ENCODE measurements around the gene ABI3BP.

Gene ABI3BP

DNA sequence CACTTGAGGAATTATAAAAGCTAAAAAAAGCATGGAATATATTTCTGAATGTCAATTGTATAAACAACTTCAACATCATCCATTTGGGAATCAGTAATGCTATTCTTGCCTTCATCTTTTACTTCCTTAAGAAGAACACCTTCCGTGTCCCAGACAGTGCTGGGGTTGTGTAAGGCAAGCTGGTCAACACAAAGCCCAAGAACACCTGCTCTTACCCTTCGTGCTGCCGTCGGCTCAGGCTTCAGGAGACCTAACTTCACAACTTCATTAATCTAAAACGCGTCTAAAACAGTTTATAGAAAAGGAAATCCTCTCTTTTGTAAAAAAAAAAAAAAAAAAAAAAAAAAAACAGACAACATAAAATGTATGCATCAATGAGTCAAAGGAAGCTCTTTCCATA is 81.3 kb downstream of the ABI3BP start:
- Histone ChIP-seq H3K4me1 (ENCODE audit: control insufficient read depth in 1 of 2, insufficient read depth in 1 of 2, low read depth in 1 of 2, low read length in 1 of 2) (no peaks in the 10 kb centered on the region), H3K27ac (no peak overlapping the region), H3K36me3 (no peaks in the 10 kb centered on the region), H3K4me3 (ENCODE audit: low read depth in 1 of 2, low read length in 1 of 2) (no peak overlapping the region), H3K9me3 (no peaks in the 10 kb centered on the region), H3K27me3 (no peaks in the 10 kb centered on the region)
- TF ChIP-seq, protein P1, sequence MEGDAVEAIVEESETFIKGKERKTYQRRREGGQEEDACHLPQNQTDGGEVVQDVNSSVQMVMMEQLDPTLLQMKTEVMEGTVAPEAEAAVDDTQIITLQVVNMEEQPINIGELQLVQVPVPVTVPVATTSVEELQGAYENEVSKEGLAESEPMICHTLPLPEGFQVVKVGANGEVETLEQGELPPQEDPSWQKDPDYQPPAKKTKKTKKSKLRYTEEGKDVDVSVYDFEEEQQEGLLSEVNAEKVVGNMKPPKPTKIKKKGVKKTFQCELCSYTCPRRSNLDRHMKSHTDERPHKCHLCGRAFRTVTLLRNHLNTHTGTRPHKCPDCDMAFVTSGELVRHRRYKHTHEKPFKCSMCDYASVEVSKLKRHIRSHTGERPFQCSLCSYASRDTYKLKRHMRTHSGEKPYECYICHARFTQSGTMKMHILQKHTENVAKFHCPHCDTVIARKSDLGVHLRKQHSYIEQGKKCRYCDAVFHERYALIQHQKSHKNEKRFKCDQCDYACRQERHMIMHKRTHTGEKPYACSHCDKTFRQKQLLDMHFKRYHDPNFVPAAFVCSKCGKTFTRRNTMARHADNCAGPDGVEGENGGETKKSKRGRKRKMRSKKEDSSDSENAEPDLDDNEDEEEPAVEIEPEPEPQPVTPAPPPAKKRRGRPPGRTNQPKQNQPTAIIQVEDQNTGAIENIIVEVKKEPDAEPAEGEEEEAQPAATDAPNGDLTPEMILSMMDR (IDR thresholded peaks at IDR 0.05): no peak

DNA sequence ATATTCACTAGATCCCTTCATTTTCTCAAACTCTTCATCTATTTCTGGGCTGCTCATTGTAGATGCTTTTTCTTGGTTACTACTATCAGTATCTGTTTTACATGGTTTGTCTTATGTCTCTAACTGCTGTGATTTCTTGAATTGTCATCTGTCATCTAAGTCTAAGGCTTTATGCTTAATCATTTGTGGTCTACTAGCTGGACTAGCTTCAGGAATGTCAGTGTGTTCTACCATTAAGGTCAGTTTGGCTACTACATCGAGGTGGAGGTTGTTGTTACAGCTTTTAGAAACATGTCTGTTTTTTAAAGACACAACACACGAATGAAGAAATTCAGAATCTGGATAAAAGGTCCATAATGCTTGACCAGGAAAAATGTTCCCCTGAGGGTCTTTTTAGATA is 82.2 kb downstream of the ABI3BP start:
- TF ChIP-seq, protein P1 (IDR thresholded peaks at IDR 0.05): no peak
- H3K9me3 ChIP-seq: no peaks in the 10 kb centered on the region
- H3K27ac ChIP-seq: no peak overlapping the region
- no peaks in the 10 kb centered on the region for H3K36me3 ChIP-seq
- H3K27me3 ChIP-seq: no peaks in the 10 kb centered on the region
- no peaks in the 10 kb centered on the region for H3K4me1 ChIP-seq (ENCODE audit: control insufficient read depth in 1 of 2, insufficient read depth in 1 of 2, low read depth in 1 of 2, low read length in 1 of 2)
- H3K4me3 ChIP-seq (ENCODE audit: low read depth in 1 of 2, low read length in 1 of 2): no peak overlapping the region

DNA sequence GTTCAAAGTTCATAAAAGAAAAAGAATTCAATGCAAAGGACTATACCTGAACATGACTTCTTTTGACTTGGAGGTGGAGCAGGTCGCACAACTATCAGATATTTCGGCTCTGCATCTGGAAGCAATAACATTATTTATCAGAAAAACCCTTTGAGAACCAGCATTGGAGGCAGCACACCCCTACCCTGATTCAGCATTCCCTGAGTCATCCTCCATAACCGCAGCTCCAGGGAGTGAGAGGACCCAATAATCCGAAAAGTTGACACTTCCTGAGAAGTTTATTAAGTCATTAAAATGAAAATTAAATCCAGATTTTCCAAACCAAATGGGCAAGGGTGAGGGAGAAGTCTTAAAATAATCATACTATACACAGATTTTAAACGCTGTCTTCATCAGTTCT is 90.6 kb downstream of the ABI3BP start:
- Histone ChIP-seq H3K9me3 (no peaks in the 10 kb centered on the region), H3K27me3 (no peaks in the 10 kb centered on the region), H3K27ac (no peak overlapping the region), H3K36me3 (no peaks in the 10 kb centered on the region), H3K4me3 (ENCODE audit: low read depth in 1 of 2, low read length in 1 of 2) (no peak overlapping the region), H3K4me1 (ENCODE audit: control insufficient read depth in 1 of 2, insufficient read depth in 1 of 2, low read depth in 1 of 2, low read length in 1 of 2) (no peaks in the 10 kb centered on the region)
- TF ChIP-seq, protein P1 (IDR thresholded peaks at IDR 0.05): no peak

DNA sequence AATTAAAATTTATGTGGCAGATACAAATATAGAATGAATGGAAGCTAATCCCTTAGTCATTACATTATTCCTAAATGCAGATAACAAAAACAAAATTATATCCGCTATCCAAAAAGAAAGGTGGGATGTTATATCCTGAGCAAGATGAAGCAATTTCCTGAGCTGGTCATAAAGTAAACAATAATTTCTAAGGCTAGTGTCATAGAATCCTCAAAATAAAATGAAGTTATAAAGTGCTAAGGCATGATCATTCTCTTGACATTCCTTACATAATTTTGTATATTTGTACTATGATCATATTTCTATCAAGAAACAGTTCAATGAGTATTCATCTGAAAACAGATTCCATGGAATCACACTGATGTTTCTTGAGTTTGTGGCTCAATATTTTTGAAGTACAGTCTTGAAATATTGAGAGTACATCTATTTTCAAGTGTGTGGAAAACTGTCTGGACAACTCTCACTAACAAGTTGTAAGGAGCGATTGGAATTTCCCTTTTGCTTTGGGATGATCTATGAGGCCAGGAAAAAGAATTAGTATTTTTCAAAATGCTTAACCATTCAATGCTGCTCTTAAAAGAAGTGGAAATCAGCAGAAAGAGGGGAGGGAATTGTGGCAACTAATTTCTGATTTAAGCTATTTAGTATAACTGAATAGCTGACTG is 92.4 kb downstream of the ABI3BP start:
- H3K4me1 ChIP-seq (ENCODE audit: control insufficient read depth in 1 of 2, insufficient read depth in 1 of 2, low read depth in 1 of 2, low read length in 1 of 2): no peaks in the 10 kb centered on the region
- no peaks in the 10 kb centered on the region for H3K36me3 ChIP-seq
- H3K4me3 ChIP-seq (ENCODE audit: low read depth in 1 of 2, low read length in 1 of 2): no peak overlapping the region
- no peaks in the 10 kb centered on the region for H3K27me3 ChIP-seq
- TF ChIP-seq, protein P1 (IDR thresholded peaks at IDR 0.05): no peak
- no peak overlapping the region for H3K27ac ChIP-seq
- H3K9me3 ChIP-seq: no peaks in the 10 kb centered on the region

DNA sequence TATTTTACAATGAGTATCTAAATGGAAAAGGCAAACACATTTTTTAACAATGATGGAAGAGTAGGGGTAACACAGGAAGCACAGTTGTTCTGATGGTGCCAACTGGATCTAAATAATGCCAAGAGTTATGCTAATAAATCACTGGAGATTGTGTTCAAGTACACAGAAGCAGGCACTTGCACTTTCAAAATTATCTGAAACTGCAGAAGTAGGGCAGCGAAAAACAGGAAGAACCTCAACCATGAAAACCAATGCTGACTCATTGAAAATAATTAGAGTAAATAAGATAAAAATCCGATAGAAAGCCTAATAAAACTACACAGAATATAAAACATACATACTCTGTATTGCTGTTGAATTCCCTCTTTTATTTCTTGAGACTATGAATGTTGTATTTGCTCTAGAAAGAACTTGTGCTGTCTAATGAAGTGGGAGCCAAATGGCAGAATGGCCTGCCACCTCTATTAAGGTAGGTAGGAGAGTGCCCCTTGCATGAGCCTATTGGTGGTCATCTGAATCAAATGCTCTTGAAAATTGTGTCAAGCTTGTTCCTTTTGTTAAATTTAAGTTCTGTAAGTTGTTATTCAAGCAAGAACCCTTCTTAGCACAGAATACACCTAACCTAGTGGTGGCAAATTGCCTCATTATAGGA is 93.7 kb downstream of the ABI3BP start:
- H3K27ac ChIP-seq: no peak overlapping the region
- H3K4me3 ChIP-seq (ENCODE audit: low read depth in 1 of 2, low read length in 1 of 2): no peak overlapping the region
- no peaks in the 10 kb centered on the region for H3K27me3 ChIP-seq
- no peaks in the 10 kb centered on the region for H3K4me1 ChIP-seq (ENCODE audit: control insufficient read depth in 1 of 2, insufficient read depth in 1 of 2, low read depth in 1 of 2, low read length in 1 of 2)
- H3K9me3 ChIP-seq: no peaks in the 10 kb centered on the region
- TF ChIP-seq, protein P1 (IDR thresholded peaks at IDR 0.05): no peak
- no peaks in the 10 kb centered on the region for H3K36me3 ChIP-seq

Data from neutrophil (primary cell).